A673 (cell line): ENCODE measurements around the gene MPHOSPH6. TPM values are rescaled to one million over a fixed set of nuclear protein-coding genes. Genes with fewer than 3 reads are reported as not detected.

Experiments
- BruUV-seq: library from RNA; stranded (reverse); fragments of 400-500 nt; replicated peaks from 2 replicates; lab custom pipeline; 2021; lab: Mats Ljungman, UMichigan
- CTCF ChIA-PET: fragments of 300-600 bp; sonication (Branson Sonifier 250); formaldehyde crosslinking; loops from one replicate; lab custom pipeline; 2022; ENCODE audit warnings: antibody characterized with exemption; lab: Charles Lee
- POLR2A ChIA-PET: fragments of 300-600 bp; sonication (Branson Sonifier 250); formaldehyde crosslinking; loops from one replicate; lab custom pipeline; 2022; ENCODE audit warnings: antibody characterized with exemption; ENCODE audit not compliant: low non-redundant PET; lab: Charles Lee
- DNase-seq: peaks from one replicate; pipeline ENCODE4 v3.0.0-alpha.2; 2015; ENCODE audit warnings: low spot score
- H3K27ac ChIP-seq: fragments of 200-600 bp; sonication (generic); 2 replicates; pipeline ENCODE4 v1.5.1; 2016; ENCODE audit warnings: mixed run types, low read depth, mild to moderate bottlenecking, mixed read lengths, antibody characterized with exemption, low read length; ENCODE audit not compliant: poor library complexity, severe bottlenecking
- H3K27me3 ChIP-seq: fragments of 200-600 bp; sonication (generic); replicated peaks from 2 replicates; pipeline ENCODE4 v1.6.1; 2017; ENCODE audit warnings: mixed run types, low read depth, mild to moderate bottlenecking, mixed read lengths, antibody characterized with exemption, low read length; ENCODE audit not compliant: insufficient read depth, poor library complexity
- H3K36me3 ChIP-seq: fragments of 200-600 bp; sonication (generic); 2 replicates; pipeline ENCODE4 v1.6.1; 2016; ENCODE audit warnings: mixed run types, mild to moderate bottlenecking, mixed read lengths, antibody characterized with exemption, low read length; ENCODE audit not compliant: insufficient read depth, poor library complexity, severe bottlenecking
- H3K4me1 ChIP-seq: fragments of 200-600 bp; sonication (generic); 2 replicates; pipeline ENCODE4 v1.6.1; 2017; ENCODE audit warnings: mixed run types, mild to moderate bottlenecking, mixed read lengths, antibody characterized with exemption, low read length; ENCODE audit not compliant: insufficient read depth, poor library complexity, severe bottlenecking
- H3K4me3 ChIP-seq: fragments of 200-600 bp; sonication (generic); 2 replicates; pipeline ENCODE4 v1.5.1; 2016; ENCODE audit warnings: low read depth, mixed run types, mild to moderate bottlenecking, mixed read lengths, low read length; ENCODE audit not compliant: poor library complexity, severe bottlenecking
- H3K9me3 ChIP-seq: fragments of 200-600 bp; sonication (generic); 2 replicates; pipeline ENCODE4 v1.6.1; 2016; ENCODE audit warnings: mixed run types, low read depth, mild to moderate bottlenecking, mixed read lengths, antibody characterized with exemption, low read length; ENCODE audit not compliant: poor library complexity, severe bottlenecking
- CTCF ChIP-seq: fragments of 300-800, 200-600 bp; sonication (generic); conservative IDR thresholded peaks from 2 replicates; pipeline ENCODE4 v1.5.1; 2017; ENCODE audit warnings: low read depth, mild to moderate bottlenecking, antibody characterized with exemption, low read length, moderate library complexity, mixed read lengths
- EZH2 ChIP-seq: fragments of 200-600 bp; sonication (generic); IDR thresholded peaks from 2 replicates; pipeline ENCODE4 v1.6.1; 2017; ENCODE audit warnings: borderline replicate concordance, low read depth, mild to moderate bottlenecking, mixed read lengths, antibody characterized with exemption, low read length; ENCODE audit not compliant: poor library complexity, severe bottlenecking
- intact Hi-C: fragments of 100-400 bp; cut with micrococcal nuclease; formaldehyde crosslinking; loops from one replicate; pipeline ENCODE4 v1.10.0; 2022; ENCODE audit not compliant: unreplicated experiment
- total RNA-seq: library from RNA; stranded (reverse); gene quantifications from 2 replicates; pipeline ENCODE4 v1.2.3, GENCODE V29; 2021

The MPHOSPH6 gene
- total RNA-seq, 1 experiment from 2014 or later: 74.4 TPM

- H3K9me3 ChIP-seq: no peaks in the 10 kb centered on the region
- no peaks in the 10 kb centered on the region for H3K27me3 ChIP-seq
- H3K27ac ChIP-seq: no peak overlapping the region
- no TSS peak for BruUV-seq
- no peak for DNase-seq
- TF ChIP-seq EZH2 (no peak), CTCF (no peak)
- no peaks in the 10 kb centered on the region for H3K36me3 ChIP-seq
- intact Hi-C loops: no loop called here
- no peak overlapping the region for H3K4me3 ChIP-seq
- CTCF ChIA-PET: no interaction called here
- no peaks in the 10 kb centered on the region for H3K4me1 ChIP-seq
- POLR2A ChIA-PET: no interaction called here
Observed at GRCh38 chr16:82187829-82188228, 17.8 kb upstream of the MPHOSPH6 start.

- Histone ChIP-seq H3K27ac (no peak overlapping the region), H3K27me3 (no peaks in the 10 kb centered on the region), H3K36me3 (no peaks in the 10 kb centered on the region), H3K4me1 (no peaks in the 10 kb centered on the region), H3K4me3 (no peak overlapping the region), H3K9me3 (no peaks in the 10 kb centered on the region)
- ChIA-PET POLR2A (no interaction called here), CTCF (no interaction called here)
- intact Hi-C loops: no loop called here
- BruUV-seq: no TSS peak
- TF ChIP-seq EZH2 (no peak), CTCF (no peak)
- no peak for DNase-seq
Observed at GRCh38 chr16:82185012-82185411, 15.0 kb upstream of the MPHOSPH6 start.

GRCh38 chr16:82184213-82184612 is 14.2 kb upstream of the MPHOSPH6 start:
- CTCF ChIA-PET: no interaction called here

More at GRCh38 chr16:82184213-82184612, 14.2 kb upstream of the MPHOSPH6 start:
- Histone ChIP-seq H3K36me3 (no peaks in the 10 kb centered on the region), H3K4me1 (no peaks in the 10 kb centered on the region), H3K27ac (no peak overlapping the region), H3K4me3 (no peak overlapping the region), H3K27me3 (no peaks in the 10 kb centered on the region), H3K9me3 (no peaks in the 10 kb centered on the region)
- POLR2A ChIA-PET: no interaction called here
- intact Hi-C loops: no loop called here
- BruUV-seq: no TSS peak
- TF ChIP-seq CTCF (no peak), EZH2 (no peak)
- DNase-seq: no peak
